ENCODE results near the gene ISLR. TPM values are rescaled to one million over a fixed set of nuclear protein-coding genes. Genes with fewer than 3 reads are reported as not detected.

The ISLR gene
- total RNA-seq, 2 experiments from 2014 or later, result not detected

DNA sequence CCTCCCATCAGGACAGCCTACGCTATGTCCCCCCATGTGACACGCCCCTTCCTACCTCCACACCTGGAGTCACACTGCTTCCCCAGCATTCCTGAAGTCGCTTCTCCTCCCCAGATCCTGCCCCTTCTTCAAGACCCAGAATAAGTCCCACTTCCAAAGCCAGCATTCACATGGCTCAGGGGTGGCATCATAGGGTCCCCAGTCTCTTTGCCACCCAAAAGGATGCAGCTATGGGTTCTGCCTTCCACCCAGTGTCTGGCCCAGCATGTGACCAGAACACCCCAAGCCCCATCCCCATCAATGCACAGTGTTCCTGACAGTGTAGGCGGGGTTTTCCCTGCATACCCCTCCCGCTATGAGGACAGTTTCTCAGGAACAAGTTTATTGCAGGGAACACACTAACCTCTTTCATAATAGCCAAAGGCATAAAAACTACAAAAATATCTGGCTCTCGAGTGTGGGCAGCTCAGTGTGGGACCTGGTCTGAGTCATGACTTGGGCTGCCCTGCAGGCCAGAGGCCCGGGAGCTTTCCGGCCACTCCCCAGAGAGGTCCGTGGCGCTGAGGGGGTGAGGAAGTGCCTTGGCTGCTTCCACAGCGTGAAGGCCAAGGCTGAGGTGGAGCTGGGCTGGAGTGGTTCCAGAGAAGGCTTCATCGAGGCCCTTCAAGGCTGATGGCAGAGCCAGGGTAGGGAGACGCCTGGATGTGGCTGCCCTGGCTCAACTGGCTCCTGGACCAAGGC is 5.8 kb downstream of the ISLR start:
- CTCF ChIA-PET, result no interaction called here
- no peak for ATAC-seq (ENCODE audit: poor library complexity)

DNA sequence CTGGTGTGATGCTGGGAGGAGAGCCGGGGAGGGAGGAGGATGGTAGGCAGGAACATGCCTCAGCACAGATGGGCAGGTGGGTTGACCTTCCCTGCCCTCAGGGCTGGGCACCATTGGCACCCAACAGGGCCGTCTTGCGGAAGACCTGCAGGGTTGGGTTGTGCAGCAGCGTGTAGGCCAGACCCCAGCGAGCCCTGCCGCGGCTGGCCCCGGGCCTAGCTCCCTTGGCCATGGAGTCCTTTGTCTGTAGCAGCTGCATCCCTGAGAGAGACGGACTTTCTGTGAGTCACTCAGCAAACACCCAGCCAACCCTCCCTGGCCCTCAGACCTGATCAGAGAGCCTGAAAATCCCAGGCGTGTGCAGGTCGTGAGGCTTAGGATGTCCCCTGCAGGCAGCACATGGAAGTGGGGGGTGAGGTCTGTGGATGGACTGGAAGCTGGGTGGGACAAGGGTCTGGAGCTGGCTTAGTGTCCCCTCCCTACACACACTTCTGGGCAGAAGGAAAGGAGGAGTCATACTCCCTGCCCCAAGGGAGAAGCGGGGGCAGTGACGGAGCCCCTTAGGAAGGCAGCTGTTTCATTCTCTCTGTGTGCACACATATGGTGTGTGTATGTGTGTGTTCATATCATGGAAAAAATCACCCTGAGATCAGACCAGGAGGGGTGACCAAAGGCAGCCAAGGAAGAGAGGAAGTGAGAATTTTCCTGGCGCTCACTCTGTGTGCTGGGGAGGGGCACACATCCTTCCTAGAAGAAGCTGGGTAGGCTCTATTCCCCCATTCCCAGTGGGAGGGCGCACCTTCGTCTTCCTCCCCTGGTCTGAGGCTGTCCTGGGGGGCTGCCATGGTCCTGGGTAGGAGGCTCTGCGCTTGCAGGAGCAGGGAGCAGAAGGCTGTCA is 6.7 kb downstream of the ISLR start:
- no peak overlapping the region for H3K27ac ChIP-seq (ENCODE audit: low read depth in 1 of 2, low read length in 2 of 2)
- TF ChIP-seq, protein P1, sequence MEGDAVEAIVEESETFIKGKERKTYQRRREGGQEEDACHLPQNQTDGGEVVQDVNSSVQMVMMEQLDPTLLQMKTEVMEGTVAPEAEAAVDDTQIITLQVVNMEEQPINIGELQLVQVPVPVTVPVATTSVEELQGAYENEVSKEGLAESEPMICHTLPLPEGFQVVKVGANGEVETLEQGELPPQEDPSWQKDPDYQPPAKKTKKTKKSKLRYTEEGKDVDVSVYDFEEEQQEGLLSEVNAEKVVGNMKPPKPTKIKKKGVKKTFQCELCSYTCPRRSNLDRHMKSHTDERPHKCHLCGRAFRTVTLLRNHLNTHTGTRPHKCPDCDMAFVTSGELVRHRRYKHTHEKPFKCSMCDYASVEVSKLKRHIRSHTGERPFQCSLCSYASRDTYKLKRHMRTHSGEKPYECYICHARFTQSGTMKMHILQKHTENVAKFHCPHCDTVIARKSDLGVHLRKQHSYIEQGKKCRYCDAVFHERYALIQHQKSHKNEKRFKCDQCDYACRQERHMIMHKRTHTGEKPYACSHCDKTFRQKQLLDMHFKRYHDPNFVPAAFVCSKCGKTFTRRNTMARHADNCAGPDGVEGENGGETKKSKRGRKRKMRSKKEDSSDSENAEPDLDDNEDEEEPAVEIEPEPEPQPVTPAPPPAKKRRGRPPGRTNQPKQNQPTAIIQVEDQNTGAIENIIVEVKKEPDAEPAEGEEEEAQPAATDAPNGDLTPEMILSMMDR (IDR thresholded peaks at IDR 0.05), result no peak
- H3K27ac Mint-ChIP-seq, result no peak overlapping the region
- no peaks in the 10 kb centered on the region for H3K9me3 Mint-ChIP-seq
- H3K4me3 Mint-ChIP-seq, result no peak overlapping the region
- no peaks in the 10 kb centered on the region for H3K27me3 Mint-ChIP-seq
- CTCF ChIA-PET, result no interaction called here
- DNase-seq, result no peak
- intact Hi-C loops (cut with DNase I, micrococcal nuclease), result no loop called here
- H3K36me3 ChIP-seq (ENCODE audit: insufficient read depth, low read length), result no peaks in the 10 kb centered on the region
- POLR2A ChIA-PET, result no interaction called here
- no peaks in the 10 kb centered on the region for H3K27me3 ChIP-seq (ENCODE audit: control insufficient read depth in 1 of 2, insufficient read depth in 2 of 2, low read length in 2 of 2)
- H3K4me1 ChIP-seq (ENCODE audit: insufficient read depth, low read length), result no peaks in the 10 kb centered on the region
- H3K36me3 Mint-ChIP-seq (ENCODE audit: low read depth), result no peaks in the 10 kb centered on the region
- no peaks in the 10 kb centered on the region for H3K4me1 Mint-ChIP-seq (ENCODE audit: low read depth)
- peaks cover 0 to 5% of the 10 kb centered on the region in 2 experiments for H3K9me3 ChIP-seq (ENCODE audit: control insufficient read depth in 1 of 2, insufficient read depth in 1 of 2, low read length in 2 of 2)
- H3K4me3 ChIP-seq (ENCODE audit: low read length), result no peak overlapping the region
- no peak for ATAC-seq (ENCODE audit: poor library complexity)

More for the DNA sequence above, 5.8 kb downstream of the ISLR start:
- Histone ChIP-seq H3K4me1 (ENCODE audit: insufficient read depth, low read length) (no peaks in the 10 kb centered on the region), H3K9me3 (ENCODE audit: control insufficient read depth in 1 of 2, insufficient read depth in 1 of 2, low read length in 2 of 2) (peaks cover 0 to 5% of the 10 kb centered on the region in 2 experiments), H3K4me3 (ENCODE audit: low read length) (no peak overlapping the region), H3K36me3 (ENCODE audit: insufficient read depth, low read length) (no peaks in the 10 kb centered on the region), H3K27ac (ENCODE audit: low read depth in 1 of 2, low read length in 2 of 2) (no peak overlapping the region), H3K27me3 (ENCODE audit: control insufficient read depth in 1 of 2, insufficient read depth in 2 of 2, low read length in 2 of 2) (no peaks in the 10 kb centered on the region)
- intact Hi-C loops (cut with DNase I, micrococcal nuclease), result no loop called here
- H3K27me3 Mint-ChIP-seq, result no peaks in the 10 kb centered on the region
- POLR2A ChIA-PET, result no interaction called here
- no peaks in the 10 kb centered on the region for H3K4me1 Mint-ChIP-seq (ENCODE audit: low read depth)
- DNase-seq, result no peak
- H3K4me3 Mint-ChIP-seq, result no peak overlapping the region
- H3K27ac Mint-ChIP-seq, result no peak overlapping the region
- H3K36me3 Mint-ChIP-seq (ENCODE audit: low read depth), result no peaks in the 10 kb centered on the region
- no peaks in the 10 kb centered on the region for H3K9me3 Mint-ChIP-seq
- TF ChIP-seq, protein P1 (IDR thresholded peaks at IDR 0.05), result no peak

DNA sequence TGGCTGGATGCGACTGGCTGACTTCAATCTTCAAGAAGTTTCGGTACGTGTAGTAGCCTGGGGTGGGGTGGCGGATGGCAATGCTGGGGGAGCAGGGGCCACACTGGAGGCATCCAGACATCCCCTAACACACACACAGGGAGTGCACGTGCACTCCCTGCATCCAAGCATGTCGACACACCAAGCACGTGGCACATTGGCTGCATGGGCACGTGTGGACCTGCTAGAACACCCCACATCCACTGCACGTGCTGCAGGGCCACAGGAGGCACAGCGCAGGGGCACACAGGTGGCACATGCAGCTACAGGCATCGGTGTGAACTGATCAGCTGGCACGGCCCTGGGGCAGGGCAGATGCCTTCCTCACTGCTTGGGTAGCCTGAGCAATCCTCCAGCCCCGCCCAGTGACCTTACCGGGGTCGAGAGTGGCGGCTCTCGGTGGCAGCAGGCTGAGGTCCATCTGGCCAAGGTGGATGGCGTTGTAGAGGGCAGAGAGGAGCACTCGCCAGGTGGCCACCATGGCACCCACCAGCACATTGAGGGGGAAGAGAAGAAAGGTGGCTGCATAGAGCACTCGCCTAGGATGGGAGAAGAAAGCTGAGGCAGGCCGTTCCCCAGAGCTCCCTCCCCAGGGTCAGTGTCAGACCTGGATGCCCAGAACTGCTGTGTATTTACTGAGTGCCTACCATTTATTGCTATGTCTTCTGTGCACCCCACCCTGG is 7.5 kb downstream of the ISLR start:
- Mint-ChIP-seq H3K27ac (no peak overlapping the region), H3K36me3 (ENCODE audit: low read depth) (no peaks in the 10 kb centered on the region), H3K9me3 (no peaks in the 10 kb centered on the region), H3K4me3 (no peak overlapping the region), H3K4me1 (ENCODE audit: low read depth) (no peaks in the 10 kb centered on the region), H3K27me3 (no peaks in the 10 kb centered on the region)
- CTCF ChIA-PET, result no interaction called here
- intact Hi-C loops (cut with DNase I, micrococcal nuclease), result no loop called here
- no peak for DNase-seq
- POLR2A ChIA-PET, result no interaction called here
- no peaks in the 10 kb centered on the region for H3K27me3 ChIP-seq (ENCODE audit: control insufficient read depth in 1 of 2, insufficient read depth in 2 of 2, low read length in 2 of 2)
- no peaks in the 10 kb centered on the region for H3K4me1 ChIP-seq (ENCODE audit: insufficient read depth, low read length)
- TF ChIP-seq, protein P1 (IDR thresholded peaks at IDR 0.05), result no peak
- ATAC-seq (ENCODE audit: poor library complexity), result no peak
- H3K9me3 ChIP-seq (ENCODE audit: control insufficient read depth in 1 of 2, insufficient read depth in 1 of 2, low read length in 2 of 2), result peaks cover 0 to 5% of the 10 kb centered on the region in 2 experiments
- H3K36me3 ChIP-seq (ENCODE audit: insufficient read depth, low read length), result no peaks in the 10 kb centered on the region
- no peak overlapping the region for H3K4me3 ChIP-seq (ENCODE audit: low read length)
- no peak overlapping the region for H3K27ac ChIP-seq (ENCODE audit: low read depth in 1 of 2, low read length in 2 of 2)
